ENCODE measurements around the gene DSG2.

The DSG2 gene

GRCh38 chr18:31551883-31552282 lies 53.9 kb downstream of the DSG2 start:
- TF ChIP-seq CTCF (IDR thresholded peaks at IDR 0.05; ENCODE audit: insufficient read depth, low read depth, low read length, missing control alignments), result no peak
- H3K4me3 ChIP-seq (ENCODE audit: low read depth, low read length), result no peak overlapping the region
- DNase-seq (ENCODE audit: low read depth), result no peak

GRCh38 chr18:31553800-31554199 lies 55.8 kb downstream of the DSG2 start:
- H3K4me3 ChIP-seq (ENCODE audit: low read depth, low read length), result no peak overlapping the region
- no peak for DNase-seq (ENCODE audit: low read depth)
- peak; percentile 3 for TF ChIP-seq CTCF (IDR thresholded peaks at IDR 0.05; ENCODE audit: insufficient read depth, low read depth, low read length, missing control alignments)

- H3K4me3 ChIP-seq (ENCODE audit: low read depth, low read length), result no peak overlapping the region
- no peak for DNase-seq (ENCODE audit: low read depth)
- TF ChIP-seq CTCF (IDR thresholded peaks at IDR 0.05; ENCODE audit: insufficient read depth, low read depth, low read length, missing control alignments), result no peak
Measured at GRCh38 chr18:31554776-31555175, 56.8 kb downstream of the DSG2 start.

GRCh38 chr18:31555971-31556747 lies 58.2 kb downstream of the DSG2 start:
- no peak overlapping the region for H3K4me3 ChIP-seq (ENCODE audit: low read depth, low read length)
- peak; percentile 68 for TF ChIP-seq CTCF (IDR thresholded peaks at IDR 0.05; ENCODE audit: insufficient read depth, low read depth, low read length, missing control alignments)

GRCh38 chr18:31557446-31557845 lies 59.5 kb downstream of the DSG2 start:
- no peak for TF ChIP-seq CTCF (IDR thresholded peaks at IDR 0.05; ENCODE audit: insufficient read depth, low read depth, low read length, missing control alignments)
- no peak overlapping the region for H3K4me3 ChIP-seq (ENCODE audit: low read depth, low read length)
- no peak for DNase-seq (ENCODE audit: low read depth)

More at GRCh38 chr18:31555971-31556747, 58.2 kb downstream of the DSG2 start:
- peak; percentile 81 for DNase-seq (ENCODE audit: low read depth)

- no peak for DNase-seq (ENCODE audit: low read depth)
- no peak overlapping the region for H3K4me3 ChIP-seq (ENCODE audit: low read depth, low read length)
- TF ChIP-seq CTCF (IDR thresholded peaks at IDR 0.05; ENCODE audit: insufficient read depth, low read depth, low read length, missing control alignments), result no peak
Measured at GRCh38 chr18:31558567-31558966, 60.6 kb downstream of the DSG2 start.

GRCh38 chr18:31562726-31563125 lies 64.7 kb downstream of the DSG2 start:
- no peak for DNase-seq (ENCODE audit: low read depth)
- TF ChIP-seq CTCF (IDR thresholded peaks at IDR 0.05; ENCODE audit: insufficient read depth, low read depth, low read length, missing control alignments), result no peak
- H3K4me3 ChIP-seq (ENCODE audit: low read depth, low read length), result no peak overlapping the region

All from GM12865 (cell line).